Subcutaneous adipose tissue (tissue), 4 donors: ENCODE measurements around the gene ZBTB46. TPM values are rescaled to one million over a fixed set of nuclear protein-coding genes. Genes with fewer than 3 reads are reported as not detected.

Source experiments
- CTCF ChIP-seq: fragments of 450-650 bp; IDR thresholded peaks from one replicate; pipeline ENCODE4 v1.5.1; 2016; ENCODE audit warnings: low read depth, mild to moderate bottlenecking, control low read depth, antibody characterized with exemption, moderate library complexity
- total RNA-seq, 4 donors: library from RNA; depleted of rRNA; stranded (reverse); fragments of >200 nt; gene quantifications; one replicate each; pipeline ENCODE4 v1.1.0, GENCODE V29; 2016

Gene ZBTB46
- total RNA-seq, 4 donors from 2014 or later = 5.7 to 45.2 (median 7.4) TPM

GRCh38 chr20:63766695-63767426 lies 64.2 kb downstream of the ZBTB46 start:
- TF ChIP-seq CTCF = no peak

- TF ChIP-seq CTCF = no peak
Measured at GRCh38 chr20:63765902-63766301, 65.2 kb downstream of the ZBTB46 start.

GRCh38 chr20:63765082-63765873 lies 65.8 kb downstream of the ZBTB46 start:
- TF ChIP-seq CTCF = no peak

GRCh38 chr20:63759377-63759901 lies 71.6 kb downstream of the ZBTB46 start:
- no peak for TF ChIP-seq CTCF

GRCh38 chr20:63758152-63758551 lies 72.9 kb downstream of the ZBTB46 start:
- TF ChIP-seq CTCF = no peak

GRCh38 chr20:63756648-63756991 lies 74.4 kb downstream of the ZBTB46 start:
- TF ChIP-seq CTCF = no peak

GRCh38 chr20:63755933-63756647 lies 75.0 kb downstream of the ZBTB46 start:
- TF ChIP-seq CTCF = no peak
